CD4-positive, alpha-beta T cell treated with Interleukin-4 for 4 hours (primary cell): ENCODE measurements around the gene KRT9.
"Not testable (repeated sequence)": the region's sequence is repeated elsewhere in the genome, so short reads cannot be mapped to it uniquely, and the experiment has no call there.

Experiments used
- DNase-seq: peaks from one replicate; pipeline ENCODE4 v3.0.0-alpha.2; 2020

The KRT9 gene

DNA sequence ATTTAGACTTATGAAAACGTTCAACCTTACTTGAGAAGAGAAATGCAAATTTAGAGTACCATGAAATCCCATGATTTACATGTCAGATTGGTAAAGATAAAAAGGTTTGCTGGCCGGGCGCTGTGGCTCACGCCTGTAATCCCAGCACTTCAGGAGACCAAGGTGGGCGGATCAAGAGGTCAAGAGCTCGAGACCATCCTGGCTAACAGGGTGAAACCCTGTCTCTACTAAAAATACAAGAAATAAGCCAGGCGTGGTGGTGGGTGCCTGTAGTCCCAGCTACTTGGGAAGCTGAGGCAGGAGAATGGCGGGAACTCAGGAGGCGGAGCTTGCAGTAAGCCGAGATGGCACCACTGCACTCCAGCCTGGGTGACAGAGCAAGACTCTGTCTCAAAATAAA lies 29.1 kb downstream of the KRT9 start:
- not testable (repeated sequence) for DNase-seq

DNA sequence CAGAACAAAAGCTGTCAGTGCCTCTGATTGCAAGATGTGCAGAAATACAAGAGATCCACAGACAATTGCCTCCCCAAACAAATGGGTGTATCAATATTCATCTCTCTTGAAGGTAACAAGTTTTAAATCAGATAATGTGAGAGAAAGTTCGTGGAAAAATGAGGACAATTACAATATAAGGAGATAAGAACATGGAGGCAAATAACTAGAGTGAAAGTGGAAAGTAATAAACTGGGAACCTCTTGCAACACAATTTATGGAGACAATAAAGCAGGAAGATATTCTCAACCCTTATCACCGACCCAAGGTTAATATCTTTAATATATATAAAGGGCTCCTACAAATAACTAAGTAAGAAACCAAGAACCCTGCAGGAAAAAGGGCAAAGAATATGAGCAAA lies 29.5 kb downstream of the KRT9 start:
- no peak for DNase-seq

DNA sequence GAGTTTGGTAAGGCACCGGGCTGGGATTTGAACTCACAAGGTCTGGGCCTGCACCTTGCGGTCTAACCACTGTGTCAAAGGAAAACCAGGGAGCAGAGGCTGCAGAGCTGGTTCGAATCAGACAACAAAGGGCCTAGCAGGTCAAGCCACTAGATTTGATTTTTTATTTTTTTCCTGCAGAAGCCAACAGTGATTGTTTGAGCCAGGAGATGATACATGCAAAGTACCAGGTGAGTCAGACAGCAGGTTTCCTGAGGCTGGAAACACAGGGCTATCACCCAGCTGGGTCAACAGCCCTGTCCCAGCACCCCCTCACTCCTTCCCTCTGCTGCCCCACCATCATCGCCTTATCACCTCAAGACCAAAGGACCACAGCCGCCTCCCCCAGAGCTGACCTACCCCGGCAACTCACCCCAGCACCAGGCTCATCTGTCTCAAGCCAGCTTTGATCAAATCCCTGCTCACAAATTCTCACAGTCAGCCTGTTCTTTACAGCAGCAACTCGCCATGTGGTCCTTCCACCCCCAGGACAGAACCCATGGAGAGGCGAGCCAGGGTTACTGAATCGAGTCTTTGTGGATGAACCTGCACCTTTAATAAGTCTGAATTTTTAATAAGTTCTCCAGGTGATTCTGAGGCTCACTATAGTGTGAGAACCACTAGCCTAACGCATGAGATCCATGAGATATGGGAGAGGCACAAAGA lies 30.8 kb downstream of the KRT9 start:
- no peak for DNase-seq

DNA sequence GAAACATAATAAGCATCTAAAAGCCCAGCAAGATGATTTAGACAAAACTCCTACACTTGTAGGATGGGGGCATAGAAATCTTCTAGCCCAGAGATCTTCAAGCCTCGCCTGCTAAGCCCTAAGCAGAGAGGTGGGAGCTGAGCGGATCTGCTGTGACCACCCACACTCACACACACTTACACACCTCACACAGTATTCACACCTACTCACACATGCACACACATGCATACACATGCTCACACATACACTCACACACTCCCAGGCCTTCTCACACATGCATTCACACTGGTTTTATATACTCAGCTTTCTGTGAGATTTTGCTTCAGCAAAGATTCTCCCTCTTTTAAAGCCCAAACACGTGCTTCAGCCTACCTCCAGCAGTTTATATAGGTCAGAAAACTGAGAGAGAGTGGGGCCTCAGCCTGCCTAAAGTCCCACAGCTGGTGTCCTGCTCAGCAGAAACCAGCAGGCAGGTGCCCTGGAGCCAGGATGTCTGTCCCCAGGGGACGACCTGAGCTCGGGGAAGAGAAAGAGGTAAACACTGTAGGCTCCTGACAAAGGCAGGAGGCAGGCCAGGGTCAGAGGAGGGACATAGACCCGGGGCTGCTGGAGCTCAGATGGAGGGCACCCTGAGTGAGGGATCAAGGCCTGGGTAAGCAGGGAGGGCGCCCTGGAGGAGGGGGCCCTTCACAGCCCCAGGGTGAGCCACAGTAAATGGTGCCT lies 31.7 kb downstream of the KRT9 start:
- no peak for DNase-seq

DNA sequence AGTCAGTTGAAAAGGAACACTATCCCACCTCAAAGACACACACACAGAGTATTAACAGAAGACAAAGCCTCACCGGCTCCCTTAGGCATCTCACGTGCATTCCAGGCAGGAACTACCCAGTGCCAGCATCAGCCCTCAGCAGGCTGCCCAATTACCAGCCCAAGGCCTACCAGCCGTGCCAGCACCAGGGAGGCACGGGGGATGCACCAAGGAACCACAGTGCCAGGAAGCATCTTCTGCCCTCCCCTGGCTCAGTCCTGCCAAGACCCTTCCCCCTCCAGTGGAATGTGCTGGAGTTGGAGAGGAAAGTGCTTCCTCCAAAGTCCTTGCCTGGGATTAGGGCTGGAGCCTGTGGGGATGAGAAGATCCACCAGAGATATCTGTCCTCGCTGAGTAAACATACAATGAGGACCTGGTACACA lies 32.8 kb downstream of the KRT9 start:
- no peak for DNase-seq

DNA sequence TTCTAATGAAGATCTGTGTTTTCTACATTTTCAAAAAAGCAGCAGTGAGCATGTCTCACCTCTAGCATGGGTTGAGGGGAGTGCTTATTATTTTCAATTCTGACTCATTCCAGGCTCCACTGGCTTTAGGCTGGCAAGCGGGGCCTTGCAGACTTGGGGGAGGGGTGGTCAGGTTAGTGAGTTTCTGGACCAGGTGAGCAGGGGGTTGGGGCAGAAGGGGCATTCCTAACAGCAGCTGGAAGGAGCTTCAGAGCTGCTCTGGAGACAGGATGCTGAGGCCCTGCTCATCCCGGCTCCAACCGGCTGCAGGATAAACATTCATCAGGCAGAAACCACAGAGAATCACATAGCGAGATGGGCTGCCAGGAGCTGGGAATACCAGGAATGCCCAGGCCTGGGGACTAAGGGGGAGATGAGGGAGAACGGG lies 33.3 kb downstream of the KRT9 start:
- DNase-seq: no peak

DNA sequence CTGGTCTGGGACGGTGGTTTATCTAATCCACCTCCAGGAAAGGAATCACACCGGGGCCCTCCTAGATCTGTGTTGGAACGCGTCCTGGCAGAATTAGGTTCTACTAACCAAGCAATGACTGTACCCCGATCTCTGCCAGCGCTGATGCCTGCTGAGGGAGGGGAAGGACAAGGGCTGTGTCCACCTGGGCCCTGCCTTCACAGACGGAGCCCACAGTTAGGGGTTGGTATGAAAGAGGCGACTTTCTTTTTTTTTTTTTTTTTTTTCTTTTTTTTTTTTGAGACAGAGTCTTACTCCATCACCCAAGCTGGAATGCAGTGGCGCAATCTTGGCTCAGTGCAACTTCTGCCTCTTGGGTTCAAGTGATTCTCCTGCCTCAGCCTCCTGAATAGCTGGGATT lies 33.9 kb downstream of the KRT9 start:
- no peak for DNase-seq

DNA sequence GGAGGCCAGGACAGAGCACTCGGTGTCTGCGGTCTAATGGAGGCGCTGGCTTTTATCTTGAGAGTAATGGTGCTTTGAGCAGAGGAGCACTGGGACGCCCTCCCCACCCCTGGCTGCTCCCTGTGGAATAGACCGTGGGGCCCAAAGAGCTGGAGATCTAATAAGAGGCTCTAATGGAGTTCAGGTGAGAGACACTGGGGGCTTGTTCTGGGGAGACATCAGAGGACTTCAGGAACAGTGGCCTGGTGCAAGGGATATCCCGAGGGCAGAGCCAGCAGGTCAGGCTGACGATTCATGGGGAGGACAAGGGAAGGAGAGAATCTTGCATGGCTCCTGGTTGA lies 34.3 kb downstream of the KRT9 start:
- DNase-seq: no peak

DNA sequence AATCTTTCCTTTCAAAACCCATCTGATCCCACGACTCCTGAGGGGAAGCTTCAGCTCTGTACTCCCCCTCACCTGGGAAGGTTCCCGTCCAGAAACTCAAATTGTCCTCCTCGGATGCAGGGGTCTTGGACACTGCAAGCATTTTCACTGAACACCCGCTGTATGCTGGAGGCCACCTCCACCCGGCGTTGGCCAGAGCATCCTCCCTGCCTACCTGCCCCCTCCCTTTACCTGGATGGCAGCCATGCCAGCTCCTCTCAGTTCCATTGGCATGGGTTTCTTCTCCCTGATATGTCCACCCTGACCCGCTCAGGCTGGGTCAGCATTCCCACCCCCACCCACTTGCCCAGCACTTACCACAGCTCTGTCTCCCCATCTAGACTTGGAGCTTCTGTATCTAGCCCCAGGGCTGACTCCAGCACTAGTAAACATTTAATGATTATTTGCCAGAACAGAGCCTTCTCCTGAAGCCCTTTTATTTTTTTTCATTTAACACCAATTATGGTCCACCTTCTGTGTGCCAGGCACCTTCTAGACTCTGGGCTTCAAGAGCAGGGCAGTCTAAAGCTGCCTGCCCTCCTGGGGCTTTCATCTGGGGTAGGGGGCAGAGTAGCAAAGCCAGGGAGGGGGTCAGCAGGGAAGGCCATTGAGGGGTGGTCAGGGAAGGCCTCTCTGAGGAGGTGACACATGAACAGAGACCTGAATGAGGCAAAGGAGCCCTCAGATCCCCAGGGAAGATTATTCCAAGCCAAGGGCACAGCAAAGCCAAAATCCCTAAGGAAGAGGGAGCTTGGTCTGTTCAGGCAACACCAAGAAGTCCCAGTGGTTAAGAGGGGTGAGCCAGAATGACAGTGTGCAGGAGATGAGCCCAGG lies 34.9 kb downstream of the KRT9 start:
- DNase-seq: no peak

DNA sequence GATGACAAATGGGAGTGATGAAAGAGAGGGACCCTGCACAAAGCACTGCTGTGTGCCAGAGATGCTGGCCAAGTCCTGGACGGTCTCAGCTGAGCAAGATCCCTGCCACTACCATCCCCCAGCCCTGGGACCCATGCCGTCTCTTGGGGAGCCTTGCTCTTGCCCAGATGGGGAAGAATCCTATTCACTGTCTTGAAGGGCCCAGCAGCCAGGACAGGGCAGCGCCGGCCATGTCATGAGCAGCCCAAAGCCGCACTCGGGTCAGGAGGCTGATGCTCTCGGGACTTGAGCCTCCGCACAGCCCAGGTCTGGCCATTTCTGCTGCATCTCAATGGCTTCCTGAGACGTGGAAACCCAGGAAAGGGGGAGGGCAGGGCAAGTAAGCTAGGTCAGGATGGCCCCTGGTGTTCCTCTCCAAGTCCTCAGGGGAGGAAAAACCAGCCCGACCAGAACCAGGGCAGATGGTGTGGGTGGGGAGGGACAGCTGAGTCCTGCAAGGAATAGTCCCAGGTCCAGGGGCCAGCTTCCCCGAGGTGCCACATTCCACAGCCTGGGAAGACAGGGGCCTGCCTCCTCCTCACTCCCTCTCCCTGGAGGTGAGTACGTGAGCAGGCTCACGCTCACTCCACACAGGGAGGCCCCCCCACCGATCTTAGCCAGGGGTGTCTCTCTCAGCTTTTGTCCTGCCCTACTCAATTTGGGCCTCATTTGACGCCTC lies 35.9 kb downstream of the KRT9 start:
- DNase-seq: no peak

DNA sequence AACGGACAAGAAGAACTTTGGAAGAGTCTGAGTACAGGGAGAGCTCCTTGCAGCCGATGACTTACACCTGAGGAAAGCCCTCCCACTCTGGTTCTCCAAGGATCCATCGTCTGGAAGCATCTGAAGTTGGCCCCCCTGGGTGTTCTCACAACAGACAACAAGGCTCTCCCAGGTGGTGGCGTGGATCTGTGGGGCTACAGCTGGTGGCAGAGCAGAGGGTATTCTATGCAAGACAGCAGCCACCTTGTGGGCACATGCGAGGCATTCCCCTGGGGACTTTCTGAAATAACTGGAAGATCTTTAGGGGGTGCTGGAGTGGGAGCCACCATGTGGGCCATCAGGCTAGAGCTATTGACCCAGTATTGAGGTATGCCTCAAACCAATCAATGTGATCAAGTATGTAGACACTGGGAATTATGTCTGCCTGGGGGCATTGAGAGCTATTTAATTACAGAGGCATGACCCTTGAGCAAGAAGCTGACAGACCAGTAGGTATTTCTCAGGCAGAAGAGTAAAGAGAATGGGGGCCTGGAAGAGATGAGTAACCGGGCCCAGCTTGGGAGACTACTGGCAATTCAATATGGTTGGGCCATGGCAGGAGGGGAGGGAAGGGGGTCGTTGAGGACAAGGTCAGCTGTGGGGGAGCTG lies 36.8 kb downstream of the KRT9 start:
- no peak for DNase-seq

DNA sequence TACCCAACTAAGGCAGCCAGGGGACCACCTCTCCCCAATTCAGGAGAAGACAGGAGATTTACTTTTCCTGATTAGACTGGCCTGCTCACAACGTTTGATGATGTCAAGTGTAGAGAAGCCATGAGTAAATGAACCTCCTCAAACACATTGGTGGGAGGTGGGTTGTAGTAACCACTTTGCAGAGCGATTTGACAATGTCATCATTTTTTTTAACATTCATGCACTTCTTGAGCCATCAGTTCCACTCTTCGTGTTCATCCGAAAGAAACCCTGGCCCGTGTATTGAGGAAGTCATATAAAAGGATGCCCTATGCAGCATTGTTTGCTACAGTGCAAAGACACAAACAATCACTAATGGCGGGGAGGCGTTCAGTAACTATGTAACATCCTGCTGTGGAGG lies 38.2 kb downstream of the KRT9 start:
- no peak for DNase-seq

DNA sequence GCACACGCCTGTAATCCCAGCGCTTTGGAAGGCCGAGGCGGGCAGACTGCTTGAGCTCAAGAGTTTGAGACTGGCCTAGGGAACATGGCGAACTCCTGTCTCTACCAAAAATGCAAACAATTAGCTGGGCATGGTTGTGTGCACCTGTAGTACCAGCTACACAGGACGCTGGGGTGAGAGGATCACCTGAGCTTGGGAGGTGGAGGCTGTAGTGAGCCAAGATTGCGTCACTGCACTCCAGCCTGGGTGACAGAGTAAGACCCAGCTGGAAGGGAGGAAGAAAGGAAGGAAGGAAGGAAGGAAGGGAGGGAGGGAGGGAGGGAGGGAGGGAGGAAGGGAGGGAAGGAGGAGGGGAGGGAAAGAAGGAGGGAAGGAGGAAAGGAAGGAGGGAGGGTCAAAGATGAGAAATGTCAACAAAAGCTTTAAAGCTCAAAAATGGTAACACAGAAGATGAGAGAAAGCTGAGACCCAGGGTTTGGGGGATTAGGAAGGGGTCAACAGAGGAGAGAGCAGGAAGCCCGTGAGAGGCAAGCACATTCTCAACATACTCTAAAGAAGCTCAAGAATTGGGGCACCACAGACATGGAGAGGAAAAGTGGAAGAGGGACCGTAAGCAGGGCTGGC lies 38.8 kb downstream of the KRT9 start:
- no peak for DNase-seq

DNA sequence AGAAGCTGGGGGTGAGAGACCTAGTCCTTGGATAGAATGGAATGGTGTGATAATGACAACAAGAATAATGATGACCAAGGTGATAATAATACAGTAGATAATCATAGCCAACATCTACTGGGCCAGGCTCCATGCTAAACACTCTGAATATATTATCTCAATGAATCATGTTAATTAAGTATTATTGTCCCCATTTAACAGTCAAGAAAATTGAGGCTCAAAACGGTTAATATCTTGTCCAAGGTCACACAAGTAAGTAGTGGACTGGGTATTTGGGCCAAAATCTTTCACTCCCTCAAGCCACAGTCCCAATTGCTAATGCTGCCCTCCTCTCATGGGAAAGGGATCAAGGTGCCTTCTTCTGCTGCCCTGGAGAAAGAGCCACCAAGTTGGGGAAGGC lies 39.9 kb downstream of the KRT9 start:
- no peak for DNase-seq

DNA sequence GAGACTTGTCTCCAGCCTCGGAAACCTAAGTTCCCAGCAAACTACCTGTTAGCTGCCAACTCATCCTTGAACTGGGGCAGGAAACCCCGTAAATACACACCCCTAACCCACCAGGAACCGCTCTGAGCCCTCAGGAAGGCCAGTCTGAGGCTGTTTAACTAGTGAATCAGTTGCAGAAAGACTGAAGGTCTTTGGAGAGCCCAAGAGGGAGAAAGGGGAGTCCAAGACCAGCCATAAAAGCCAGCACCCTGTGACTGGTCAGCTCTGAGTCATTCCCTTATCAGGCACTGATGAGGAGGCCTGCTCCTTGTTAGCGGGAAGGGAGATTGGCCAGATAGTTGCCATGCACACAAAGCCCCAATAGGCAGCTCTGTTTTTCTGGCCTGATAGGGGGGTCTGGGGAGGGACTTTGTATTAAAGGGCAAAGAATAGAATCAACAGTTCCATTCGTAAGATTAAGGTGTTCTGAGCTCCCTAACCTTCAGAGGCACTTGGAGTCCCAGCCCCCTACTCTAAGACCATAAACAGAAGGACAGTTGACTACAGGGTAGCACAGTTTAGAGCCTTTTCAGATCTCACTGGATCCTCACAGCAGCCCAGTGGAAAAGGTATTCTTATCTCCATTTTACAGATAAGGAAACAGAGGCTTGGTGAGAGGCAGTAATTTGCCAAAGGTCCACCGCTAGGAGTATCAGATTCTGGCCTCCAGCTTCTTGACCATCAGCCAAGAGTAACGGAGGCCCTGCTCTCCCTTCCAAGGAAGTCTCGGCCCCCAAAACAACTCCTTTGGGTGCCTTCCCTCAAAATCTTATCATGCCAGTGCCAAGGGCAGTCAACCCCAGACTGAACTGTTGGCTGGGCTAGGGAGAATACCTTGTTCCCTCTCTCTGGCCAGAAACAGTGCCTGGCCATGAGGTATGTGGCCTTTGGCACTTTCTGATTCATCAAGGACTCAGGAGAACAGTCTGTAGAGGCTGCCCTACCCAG lies 41.5 kb downstream of the KRT9 start:
- no peak for DNase-seq

DNA sequence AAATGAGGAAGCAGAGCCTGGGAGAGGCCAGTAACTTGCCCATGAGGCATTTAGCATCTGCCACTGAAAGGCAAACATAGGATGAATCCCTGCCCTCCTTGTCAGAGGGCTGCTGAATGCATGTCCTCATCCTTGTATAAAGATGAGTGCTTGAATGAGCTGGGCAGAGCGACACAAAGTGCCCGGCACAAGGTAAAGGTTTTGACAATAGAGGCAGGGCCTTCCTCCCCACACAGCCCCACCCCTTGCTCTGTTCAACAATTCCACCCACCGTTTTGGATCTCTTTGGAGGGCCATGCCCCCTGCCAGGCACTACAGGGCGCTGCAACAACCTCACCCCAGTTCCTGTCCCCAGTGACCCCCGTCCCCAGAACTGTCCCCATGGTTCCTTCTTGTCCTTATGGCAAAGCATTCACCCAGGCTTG lies 42.4 kb downstream of the KRT9 start:
- no peak for DNase-seq

DNA sequence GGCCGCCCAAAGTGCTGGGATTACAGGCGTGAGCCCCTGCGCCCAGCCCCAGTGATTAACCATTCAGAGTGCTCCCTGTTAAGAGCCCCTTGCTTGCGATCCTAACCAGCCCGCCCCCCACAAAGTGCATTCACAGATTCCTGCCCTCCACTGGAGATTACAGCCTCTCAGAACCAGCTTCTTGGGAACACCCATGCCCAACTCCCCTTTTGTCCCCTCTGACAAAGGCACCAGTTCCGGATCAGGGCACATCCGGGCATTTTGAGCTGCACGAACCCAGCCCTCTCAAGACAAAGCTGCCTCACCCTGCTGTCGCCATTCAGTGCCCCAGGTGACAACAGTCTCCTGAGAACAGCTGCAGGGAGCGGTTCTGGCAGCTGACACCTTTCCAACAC lies 42.9 kb downstream of the KRT9 start:
- no peak for DNase-seq

DNA sequence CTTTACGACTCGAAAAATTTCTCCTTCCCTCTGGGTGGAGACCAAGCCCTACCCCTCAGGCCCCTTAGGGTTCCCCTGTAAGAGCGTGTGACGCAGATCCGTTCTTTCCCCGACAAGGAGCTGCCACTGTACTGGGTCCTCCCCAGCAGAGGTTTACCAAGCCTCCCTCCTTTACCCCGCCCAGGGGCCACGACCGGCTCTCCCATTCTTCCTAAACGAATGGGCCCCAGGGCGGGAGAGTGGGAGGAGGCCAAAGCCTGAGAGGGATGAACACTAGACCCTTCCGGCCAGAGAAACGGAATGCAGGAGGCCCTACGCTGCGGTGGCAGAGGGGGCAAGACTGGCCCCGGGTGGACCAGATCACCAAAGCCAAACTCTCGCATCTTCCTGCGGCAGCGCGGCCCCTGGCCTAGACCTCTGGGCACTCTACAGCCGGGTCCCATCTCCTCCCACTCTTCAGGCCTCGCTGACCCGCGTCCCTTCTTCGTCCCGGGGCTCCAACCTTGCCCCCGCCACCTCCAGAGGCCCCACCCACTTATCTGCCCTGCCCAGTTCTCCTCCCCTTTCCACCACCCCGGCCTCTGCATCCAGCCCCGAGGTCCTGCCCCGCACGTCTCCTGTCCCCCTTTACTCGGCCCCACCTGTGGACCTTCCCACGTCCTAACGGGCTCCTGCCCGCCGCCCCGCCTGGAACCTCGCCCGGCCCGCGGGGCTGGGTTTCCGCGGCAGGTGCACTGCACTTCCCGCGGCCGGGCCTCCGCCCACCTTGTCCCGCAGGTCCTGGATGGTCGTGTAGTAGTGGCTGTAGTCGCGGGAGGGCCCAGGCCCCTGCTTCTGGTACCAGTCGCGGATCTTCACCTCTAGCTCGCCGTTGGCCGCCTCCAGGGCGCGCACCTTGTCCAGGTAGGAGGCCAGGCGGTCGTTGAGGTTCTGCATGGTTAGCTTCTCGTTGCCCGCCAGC lies 44.5 kb downstream of the KRT9 start:
- no peak for DNase-seq

DNA sequence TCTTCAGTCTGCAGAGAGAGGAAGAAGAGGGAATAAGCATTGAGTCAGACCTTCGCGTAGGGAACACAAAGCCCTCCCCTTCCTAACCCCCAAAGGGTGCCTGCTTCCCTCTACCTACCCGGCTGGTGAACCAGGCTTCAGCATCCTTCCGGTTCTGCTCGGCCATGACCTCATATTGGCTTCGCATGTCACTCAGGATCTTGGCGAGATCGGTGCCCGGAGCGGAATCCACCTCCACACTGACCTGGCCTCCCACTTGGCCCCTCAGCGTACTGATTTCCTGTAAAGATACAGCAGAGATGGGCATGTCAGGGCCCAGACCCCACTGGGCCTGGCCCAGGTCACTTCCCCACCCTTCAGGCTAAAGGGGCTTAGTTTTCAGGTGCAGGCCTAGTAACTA lies 47.6 kb downstream of the KRT9 start:
- DNase-seq: no peak

DNA sequence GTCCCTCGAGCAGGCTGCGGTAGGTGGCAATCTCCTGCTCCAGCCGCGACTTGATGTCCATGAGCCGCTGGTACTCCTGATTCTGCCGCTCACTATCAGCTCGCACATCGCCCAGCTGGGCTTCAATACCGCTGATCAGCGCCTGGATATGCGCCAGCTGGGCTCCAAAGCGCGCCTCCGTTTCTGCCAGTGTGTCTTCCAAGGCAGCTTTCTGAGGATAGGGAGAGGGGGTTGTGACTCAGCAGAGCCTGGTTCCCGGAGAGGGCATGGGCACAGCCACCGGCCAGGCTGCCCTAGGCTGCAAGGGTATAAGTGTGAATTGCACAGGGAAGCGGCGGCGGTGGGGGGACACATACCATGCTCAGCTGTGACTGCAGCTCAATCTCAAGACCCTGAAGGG lies 48.1 kb downstream of the KRT9 start:
- no peak for DNase-seq
